Measurements from ENCODE around the gene TUBG2.

Gene TUBG2

GRCh38 chr17:42690596-42690995 lies 31.5 kb downstream of the TUBG2 start:
- H3K27ac ChIP-seq (ENCODE audit: low read depth, low read length), result no peak overlapping the region
- H3K9ac ChIP-seq (ENCODE audit: low read depth, low read length), result no peak overlapping the region
- H3K27me3 ChIP-seq (ENCODE audit: insufficient read depth, low read length), result no peaks in the 10 kb centered on the region
- peaks cover 3% of the 10 kb centered on the region; the same call in 1 of the 2 replicates for H3K4me1 ChIP-seq (ENCODE audit: insufficient read depth, low read length)
- WGBS, result 92% methylated on average over 10 of the region's 10 CpGs
- H3K4me3 ChIP-seq (ENCODE audit: low read length), result no peak overlapping the region
- H3K9me3 ChIP-seq (ENCODE audit: insufficient read depth, low read depth, low read length), result no peaks in the 10 kb centered on the region
- 0 out of 2 replicates have a peak, but pooled peaks cover 12% of the 10 kb centered on the region for H3K36me3 ChIP-seq (ENCODE audit: insufficient read depth, low read length)

GRCh38 chr17:42691021-42691545 lies 32.0 kb downstream of the TUBG2 start:
- H3K9ac ChIP-seq (ENCODE audit: low read depth, low read length), result no peak overlapping the region
- no peaks in the 10 kb centered on the region for H3K27me3 ChIP-seq (ENCODE audit: insufficient read depth, low read length)
- H3K4me1 ChIP-seq (ENCODE audit: insufficient read depth, low read length), result peaks cover 3% of the 10 kb centered on the region; the same call in 1 of the 2 replicates
- H3K36me3 ChIP-seq (ENCODE audit: insufficient read depth, low read length), result 0 out of 2 replicates have a peak, but pooled peaks cover 14% of the 10 kb centered on the region
- no peak overlapping the region for H3K27ac ChIP-seq (ENCODE audit: low read depth, low read length)
- no peaks in the 10 kb centered on the region for H3K9me3 ChIP-seq (ENCODE audit: insufficient read depth, low read depth, low read length)
- H3K4me3 ChIP-seq (ENCODE audit: low read length), result no peak overlapping the region
- WGBS, result 96% methylated on average over 12 of the region's 12 CpGs

DNA sequence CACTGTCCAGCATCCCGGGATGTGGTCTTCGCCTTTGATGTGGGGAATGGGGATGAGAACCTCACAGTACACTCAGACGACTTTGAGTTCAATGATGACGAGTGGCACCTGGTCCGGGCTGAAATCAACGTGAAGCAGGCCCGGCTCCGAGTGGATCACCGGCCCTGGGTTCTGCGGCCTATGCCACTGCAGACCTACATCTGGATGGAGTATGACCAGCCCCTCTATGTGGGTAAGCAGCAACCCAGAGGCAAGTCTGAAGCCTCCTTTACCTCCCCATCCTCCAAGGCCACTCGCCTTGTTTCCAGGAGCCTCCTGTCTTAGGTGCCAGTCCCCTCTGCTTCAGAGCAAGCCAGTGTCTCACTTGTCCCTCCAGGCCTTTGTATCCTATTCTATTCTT lies 33.4 kb downstream of the TUBG2 start:
- no peak overlapping the region for H3K27ac ChIP-seq (ENCODE audit: low read depth, low read length)
- WGBS, result 95% methylated on average over 11 of the region's 11 CpGs

DNA sequence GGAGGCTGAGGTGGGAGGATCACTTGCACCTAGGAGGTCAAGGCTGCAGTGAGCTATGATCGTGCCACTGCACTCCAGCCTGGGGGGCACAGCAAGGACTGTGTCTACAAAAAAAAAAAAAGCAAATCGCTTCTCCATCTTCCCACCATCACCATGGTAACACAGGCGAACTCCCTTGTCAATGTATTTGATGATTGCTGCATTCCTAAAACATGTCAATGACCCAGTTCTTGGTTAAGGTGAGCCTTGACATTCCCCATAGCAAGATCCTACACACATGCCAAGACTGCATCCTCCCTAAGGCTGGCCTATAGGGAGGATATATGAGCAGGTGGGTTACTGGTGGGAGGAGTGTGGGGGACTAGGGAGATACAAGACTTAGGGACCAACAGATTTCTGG lies 35.4 kb downstream of the TUBG2 start:
- no peak overlapping the region for H3K27ac ChIP-seq (ENCODE audit: low read depth, low read length)
- peaks cover 29% of the 10 kb centered on the region for H3K36me3 ChIP-seq (ENCODE audit: insufficient read depth, low read length)
- peaks cover 7% of the 10 kb centered on the region for H3K4me1 ChIP-seq (ENCODE audit: insufficient read depth, low read length)
- 91% methylated on average over 3 of the region's 3 CpGs for WGBS
- H3K4me3 ChIP-seq (ENCODE audit: low read length), result no peak overlapping the region
- H3K9ac ChIP-seq (ENCODE audit: low read depth, low read length), result no peak overlapping the region
- H3K27me3 ChIP-seq (ENCODE audit: insufficient read depth, low read length), result no peaks in the 10 kb centered on the region
- H3K9me3 ChIP-seq (ENCODE audit: insufficient read depth, low read depth, low read length), result no peaks in the 10 kb centered on the region

More for the DNA sequence above, 33.4 kb downstream of the TUBG2 start:
- H3K4me1 ChIP-seq (ENCODE audit: insufficient read depth, low read length), result peaks cover 3% of the 10 kb centered on the region; the same call in 1 of the 2 replicates
- H3K9me3 ChIP-seq (ENCODE audit: insufficient read depth, low read depth, low read length), result no peaks in the 10 kb centered on the region
- no peak overlapping the region for H3K4me3 ChIP-seq (ENCODE audit: low read length)
- no peak overlapping the region for H3K9ac ChIP-seq (ENCODE audit: low read depth, low read length)
- H3K36me3 ChIP-seq (ENCODE audit: insufficient read depth, low read length), result peaks cover 21% of the 10 kb centered on the region
- H3K27me3 ChIP-seq (ENCODE audit: insufficient read depth, low read length), result no peaks in the 10 kb centered on the region

DNA sequence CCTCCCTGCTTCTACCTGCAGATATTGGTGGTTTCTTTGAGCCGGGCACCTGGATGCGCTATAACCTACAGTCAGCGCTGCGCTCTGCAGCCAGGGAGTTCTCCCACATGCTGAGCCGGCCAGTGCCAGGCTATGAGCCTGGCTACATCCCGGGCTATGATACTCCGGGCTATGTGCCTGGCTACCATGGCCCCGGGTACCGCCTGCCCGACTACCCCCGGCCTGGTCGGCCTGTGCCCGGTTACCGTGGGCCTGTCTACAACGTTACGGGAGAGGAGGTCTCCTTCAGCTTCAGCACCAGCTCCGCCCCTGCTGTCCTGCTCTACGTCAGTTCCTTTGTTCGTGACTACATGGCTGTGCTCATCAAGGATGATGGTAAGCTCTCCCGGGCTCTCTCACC lies 36.4 kb downstream of the TUBG2 start:
- H3K27me3 ChIP-seq (ENCODE audit: insufficient read depth, low read length), result no peaks in the 10 kb centered on the region
- no peak overlapping the region for H3K27ac ChIP-seq (ENCODE audit: low read depth, low read length)
- peaks cover 29% of the 10 kb centered on the region for H3K36me3 ChIP-seq (ENCODE audit: insufficient read depth, low read length)
- no peak overlapping the region for H3K9ac ChIP-seq (ENCODE audit: low read depth, low read length)
- H3K4me1 ChIP-seq (ENCODE audit: insufficient read depth, low read length), result peaks cover 7% of the 10 kb centered on the region
- WGBS, result 93% methylated on average over 20 of the region's 20 CpGs
- no peaks in the 10 kb centered on the region for H3K9me3 ChIP-seq (ENCODE audit: insufficient read depth, low read depth, low read length)
- no peak overlapping the region for H3K4me3 ChIP-seq (ENCODE audit: low read length)

- peaks cover 40% of the 10 kb centered on the region for H3K36me3 ChIP-seq (ENCODE audit: insufficient read depth, low read length)
- 95% methylated on average over 19 of the region's 19 CpGs for WGBS
- H3K9ac ChIP-seq (ENCODE audit: low read depth, low read length), result no peak overlapping the region
- no peak overlapping the region for H3K4me3 ChIP-seq (ENCODE audit: low read length)
- no peaks in the 10 kb centered on the region for H3K9me3 ChIP-seq (ENCODE audit: insufficient read depth, low read depth, low read length)
- no peak overlapping the region for H3K27ac ChIP-seq (ENCODE audit: low read depth, low read length)
- no peaks in the 10 kb centered on the region for H3K27me3 ChIP-seq (ENCODE audit: insufficient read depth, low read length)
- H3K4me1 ChIP-seq (ENCODE audit: insufficient read depth, low read length), result peaks cover 7% of the 10 kb centered on the region
These were observed 38.2 kb downstream of the TUBG2 start for GRCh38 chr17:42697108-42697811.

DNA sequence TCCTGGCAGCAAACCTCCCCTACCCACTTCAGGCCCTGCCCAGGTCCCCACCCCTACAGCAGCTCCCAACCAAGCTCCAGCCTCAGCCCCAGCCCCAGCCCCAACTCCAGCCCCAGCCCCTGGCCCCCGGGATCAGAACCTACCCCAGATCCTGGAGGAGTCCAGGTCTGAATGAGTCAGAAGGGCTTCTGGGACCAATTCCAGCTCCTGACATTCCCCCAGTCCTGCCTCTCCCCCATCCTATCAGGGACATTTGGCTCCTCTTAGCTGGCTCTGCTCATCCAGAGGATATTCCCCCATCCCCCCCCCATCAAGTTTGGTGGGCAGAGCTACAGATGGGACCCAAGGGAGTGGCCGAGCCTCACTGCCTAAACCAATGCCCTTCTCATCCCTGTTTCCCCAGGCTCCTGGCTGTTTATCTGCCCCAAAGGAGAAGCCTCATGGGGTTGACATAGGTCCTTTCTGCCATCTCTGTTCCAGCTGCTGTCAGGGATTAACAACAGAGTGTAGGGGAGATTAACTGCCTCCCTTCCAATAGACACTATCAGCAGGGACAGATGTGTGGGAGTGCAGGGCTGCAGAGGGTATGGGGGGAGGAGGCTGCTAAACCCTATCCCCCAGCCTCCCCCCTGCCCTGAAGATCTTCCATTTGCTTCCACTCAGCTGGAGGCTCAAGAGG lies 39.8 kb downstream of the TUBG2 start:
- Histone ChIP-seq H3K36me3 (ENCODE audit: insufficient read depth, low read length) (peaks cover 48% of the 10 kb centered on the region), H3K9ac (ENCODE audit: low read depth, low read length) (no peak overlapping the region), H3K27ac (ENCODE audit: low read depth, low read length) (no peak overlapping the region), H3K27me3 (ENCODE audit: insufficient read depth, low read length) (no peaks in the 10 kb centered on the region), H3K9me3 (ENCODE audit: insufficient read depth, low read depth, low read length) (no peaks in the 10 kb centered on the region), H3K4me1 (ENCODE audit: insufficient read depth, low read length) (peaks cover 7% of the 10 kb centered on the region), H3K4me3 (ENCODE audit: low read length) (no peak overlapping the region)
- WGBS, result 92% methylated on average over 2 of the region's 2 CpGs

GRCh38 chr17:42699415-42699740 lies 40.3 kb downstream of the TUBG2 start:
- Histone ChIP-seq H3K36me3 (ENCODE audit: insufficient read depth, low read length) (peaks cover 51% of the 10 kb centered on the region), H3K4me1 (ENCODE audit: insufficient read depth, low read length) (peaks cover 7% of the 10 kb centered on the region), H3K27me3 (ENCODE audit: insufficient read depth, low read length) (no peaks in the 10 kb centered on the region), H3K27ac (ENCODE audit: low read depth, low read length) (no peak overlapping the region), H3K4me3 (ENCODE audit: low read length) (no peak overlapping the region), H3K9ac (ENCODE audit: low read depth, low read length) (no peak overlapping the region), H3K9me3 (ENCODE audit: insufficient read depth, low read depth, low read length) (no peaks in the 10 kb centered on the region)
- 73% methylated on average over 4 of the region's 4 CpGs for WGBS

DNA sequence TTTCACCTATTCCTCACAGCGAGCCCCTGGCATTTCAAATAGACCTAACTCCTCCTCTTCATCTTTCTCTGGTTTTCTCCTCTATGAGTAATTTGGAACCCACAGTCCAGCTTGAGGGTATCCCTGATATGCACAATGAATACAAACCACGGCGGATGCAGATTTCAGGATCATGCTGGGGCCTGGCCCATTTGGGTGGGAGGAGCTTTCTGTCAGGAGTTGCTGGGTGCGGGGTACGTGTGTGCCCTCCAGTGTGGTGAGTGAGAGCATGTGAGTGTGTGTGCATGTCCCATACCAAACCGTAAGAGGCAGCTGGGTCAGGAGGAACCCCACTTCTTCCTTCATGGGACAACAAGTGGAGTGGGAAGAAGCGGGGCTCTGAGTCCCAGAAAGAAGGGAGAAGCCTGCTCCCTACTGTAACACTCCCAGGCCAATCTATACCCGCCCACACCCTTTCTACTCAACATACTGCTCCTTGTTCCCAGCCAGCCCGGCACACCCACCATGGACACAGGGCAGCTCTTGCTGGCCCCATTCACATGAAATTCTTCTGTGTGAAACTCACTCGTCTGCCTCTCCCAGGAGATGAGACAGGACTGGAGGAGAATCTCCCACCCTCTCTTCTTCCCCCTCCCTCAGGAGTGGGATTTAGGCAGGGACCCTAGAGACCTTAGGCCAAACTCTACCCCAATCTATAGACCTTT lies 41.7 kb downstream of the TUBG2 start:
- Histone ChIP-seq H3K27me3 (ENCODE audit: insufficient read depth, low read length) (no peaks in the 10 kb centered on the region), H3K4me1 (ENCODE audit: insufficient read depth, low read length) (peaks cover 7% of the 10 kb centered on the region), H3K27ac (ENCODE audit: low read depth, low read length) (no peak overlapping the region), H3K4me3 (ENCODE audit: low read length) (no peak overlapping the region), H3K9ac (ENCODE audit: low read depth, low read length) (no peak overlapping the region), H3K9me3 (ENCODE audit: insufficient read depth, low read depth, low read length) (no peaks in the 10 kb centered on the region), H3K36me3 (ENCODE audit: insufficient read depth, low read length) (peaks cover 60% of the 10 kb centered on the region)
- WGBS, result 84% methylated on average over 10 of the region's 10 CpGs

DNA sequence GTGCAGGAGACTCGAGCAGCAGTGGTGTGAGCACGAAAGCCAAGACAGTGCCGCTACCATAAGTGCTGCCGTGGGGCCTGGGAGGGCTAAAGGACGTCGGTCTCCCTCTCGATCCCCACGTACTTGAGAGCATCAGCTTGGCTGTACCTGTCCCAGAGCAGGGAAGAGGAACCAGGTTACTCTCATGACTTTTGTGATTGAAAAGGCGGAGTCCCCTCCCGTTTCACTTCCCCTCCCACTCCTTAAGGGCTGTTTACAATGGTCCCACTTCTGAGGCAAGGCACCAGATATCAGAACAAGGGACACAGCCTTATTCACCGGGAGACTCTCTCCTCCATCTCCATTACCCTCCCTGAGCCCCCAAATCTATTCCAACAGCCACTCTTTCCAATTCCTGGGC lies 43.4 kb downstream of the TUBG2 start:
- H3K27me3 ChIP-seq (ENCODE audit: insufficient read depth, low read length), result no peaks in the 10 kb centered on the region
- H3K36me3 ChIP-seq (ENCODE audit: insufficient read depth, low read length), result peaks cover 66% of the 10 kb centered on the region
- peaks cover 7% of the 10 kb centered on the region for H3K4me1 ChIP-seq (ENCODE audit: insufficient read depth, low read length)
- no peaks in the 10 kb centered on the region for H3K9me3 ChIP-seq (ENCODE audit: insufficient read depth, low read depth, low read length)
- no peak overlapping the region for H3K27ac ChIP-seq (ENCODE audit: low read depth, low read length)
- no peak overlapping the region for H3K4me3 ChIP-seq (ENCODE audit: low read length)
- no peak overlapping the region for H3K9ac ChIP-seq (ENCODE audit: low read depth, low read length)
- 91% methylated on average over 11 of the region's 11 CpGs for WGBS

- no peak overlapping the region for H3K9ac ChIP-seq (ENCODE audit: low read depth, low read length)
- H3K4me3 ChIP-seq (ENCODE audit: low read length), result no peak overlapping the region
- peaks cover under 1% of the 10 kb centered on the region; the same call in 1 of the 2 replicates for H3K4me1 ChIP-seq (ENCODE audit: insufficient read depth, low read length)
- H3K36me3 ChIP-seq (ENCODE audit: insufficient read depth, low read length), result peaks cover 75% of the 10 kb centered on the region
- no peaks in the 10 kb centered on the region for H3K27me3 ChIP-seq (ENCODE audit: insufficient read depth, low read length)
- WGBS, result 97% methylated on average over 5 of the region's 5 CpGs
- H3K9me3 ChIP-seq (ENCODE audit: insufficient read depth, low read depth, low read length), result no peaks in the 10 kb centered on the region
- H3K27ac ChIP-seq (ENCODE audit: low read depth, low read length), result no peak overlapping the region
These were observed 45.4 kb downstream of the TUBG2 start for GRCh38 chr17:42704490-42704836.
